Measurements from ENCODE around the gene GNAL.

GNAL gene

GRCh38 chr18:11809895-11810294, 120.8 kb downstream of the GNAL start:
- DNase-seq (ENCODE audit: low spot score): no peak

- DNase-seq (ENCODE audit: low spot score): no peak
Measured at GRCh38 chr18:11810379-11810778, 121.3 kb downstream of the GNAL start.

- DNase-seq (ENCODE audit: low spot score): no peak
Measured at GRCh38 chr18:11811009-11811408, 121.9 kb downstream of the GNAL start.

- DNase-seq (ENCODE audit: low spot score): no peak
Measured at GRCh38 chr18:11817229-11817628, 128.2 kb downstream of the GNAL start.

- no peak for DNase-seq (ENCODE audit: low spot score)
Measured at GRCh38 chr18:11818486-11819203, 129.6 kb downstream of the GNAL start.

- no peak for DNase-seq (ENCODE audit: low spot score)
Measured at GRCh38 chr18:11819938-11820337, 130.9 kb downstream of the GNAL start.

GRCh38 chr18:11820697-11821096, 131.6 kb downstream of the GNAL start:
- no peak for DNase-seq (ENCODE audit: low spot score)

GRCh38 chr18:11821208-11821607, 132.1 kb downstream of the GNAL start:
- DNase-seq (ENCODE audit: low spot score): no peak

GRCh38 chr18:11821643-11822237, 132.7 kb downstream of the GNAL start:
- no peak for DNase-seq (ENCODE audit: low spot score)

- no peak for DNase-seq (ENCODE audit: low spot score)
Measured at GRCh38 chr18:11823545-11823944, 134.5 kb downstream of the GNAL start.

GRCh38 chr18:11826836-11827235, 137.8 kb downstream of the GNAL start:
- DNase-seq (ENCODE audit: low spot score): no peak

GRCh38 chr18:11828786-11829432, 139.8 kb downstream of the GNAL start:
- no peak for DNase-seq (ENCODE audit: low spot score)

GRCh38 chr18:11830585-11830984, 141.5 kb downstream of the GNAL start:
- no peak for DNase-seq (ENCODE audit: low spot score)

GRCh38 chr18:11831921-11832320, 142.9 kb downstream of the GNAL start:
- no peak for DNase-seq (ENCODE audit: low spot score)

GRCh38 chr18:11834772-11835171, 145.7 kb downstream of the GNAL start:
- DNase-seq (ENCODE audit: low spot score): no peak

GRCh38 chr18:11839556-11839955, 150.5 kb downstream of the GNAL start:
- no peak for DNase-seq (ENCODE audit: low spot score)

GRCh38 chr18:11840493-11840892, 151.4 kb downstream of the GNAL start:
- no peak for DNase-seq (ENCODE audit: low spot score)

GRCh38 chr18:11842562-11842961, 153.5 kb downstream of the GNAL start:
- DNase-seq (ENCODE audit: low spot score): no peak

GRCh38 chr18:11844436-11844835, 155.4 kb downstream of the GNAL start:
- no peak for DNase-seq (ENCODE audit: low spot score)

- DNase-seq (ENCODE audit: low spot score): no peak
Measured at GRCh38 chr18:11845654-11846053, 156.6 kb downstream of the GNAL start.

GRCh38 chr18:11847811-11848210, 158.7 kb downstream of the GNAL start:
- DNase-seq (ENCODE audit: low spot score): no peak

- no peak for DNase-seq (ENCODE audit: low spot score)
Measured at GRCh38 chr18:11849279-11849678, 160.2 kb downstream of the GNAL start.

GRCh38 chr18:11849841-11850634, 161.0 kb downstream of the GNAL start:
- peak; percentile 24 for DNase-seq (ENCODE audit: low spot score)
